Cardiac muscle cell (in vitro differentiated cells and primary cell): ENCODE measurements around the gene CC2D2B. TPM values are rescaled to one million over a fixed set of nuclear protein-coding genes. Genes with fewer than 3 reads are reported as not detected.
"Not testable (repeated sequence)": the region's sequence is repeated elsewhere in the genome, so short reads cannot be mapped to it uniquely, and the experiment has no call there.

Source experiments
- DNase-seq, 2 donors: peaks; one replicate each; pipeline versions ENCODE4 v3.0.0 to v3.0.0-alpha.2; 2010 to 2017; ENCODE audit warnings: low read depth in 1 of 2, low spot score in 1 of 2
- H3K27ac ChIP-seq: fragments of 200-600 bp; sonication (generic); 2 replicates; pipeline ENCODE4 v1.5.1; 2016
- H3K27me3 ChIP-seq: fragments of 200-600 bp; sonication (generic); 2 replicates; pipeline ENCODE4 v1.6.0; 2016; ENCODE audit warnings: control low read depth
- H3K36me3 ChIP-seq: fragments of 200-600 bp; sonication (generic); 2 replicates; pipeline ENCODE4 v1.5.1; 2016; ENCODE audit warnings: control low read depth
- H3K4me1 ChIP-seq: fragments of 200-600 bp; sonication (generic); 2 replicates; pipeline ENCODE4 v1.8.1; 2017; ENCODE audit warnings: low read depth, mild to moderate bottlenecking, mixed run types
- H3K4me3 ChIP-seq: fragments of 200-600 bp; sonication (generic); 2 replicates; pipeline ENCODE4 v1.5.1; 2016; ENCODE audit warnings: mild to moderate bottlenecking
- H3K9me3 ChIP-seq: fragments of 200-600 bp; sonication (generic); 2 replicates; pipeline ENCODE4 v1.5.1; 2017; ENCODE audit warnings: low read depth, mild to moderate bottlenecking, control low read depth
- CTCF ChIP-seq: IDR thresholded peaks from 2 replicates; pipeline ENCODE4 v1.5.1; 2012; ENCODE audit warnings: low read depth, mild to moderate bottlenecking, low read length
- polyA plus RNA-seq: library from polyadenylated mRNA; unstranded; fragments of >200 nt; fragmentation: Nextera tagmentation; extraction: Ambion mirVana; gene quantifications from 2 replicates; pipeline ENCODE4 v1.2.1, GENCODE V29; 2016
- total RNA-seq: library from RNA; depleted of rRNA; stranded (reverse); fragments of >200 nt; gene quantifications from 2 replicates; pipeline ENCODE4 v1.2.3, GENCODE V29; 2016

The CC2D2B gene
- total and polyA plus RNA-seq, 2 experiments from 2014 or later: 0.15 to 0.18 TPM

DNA sequence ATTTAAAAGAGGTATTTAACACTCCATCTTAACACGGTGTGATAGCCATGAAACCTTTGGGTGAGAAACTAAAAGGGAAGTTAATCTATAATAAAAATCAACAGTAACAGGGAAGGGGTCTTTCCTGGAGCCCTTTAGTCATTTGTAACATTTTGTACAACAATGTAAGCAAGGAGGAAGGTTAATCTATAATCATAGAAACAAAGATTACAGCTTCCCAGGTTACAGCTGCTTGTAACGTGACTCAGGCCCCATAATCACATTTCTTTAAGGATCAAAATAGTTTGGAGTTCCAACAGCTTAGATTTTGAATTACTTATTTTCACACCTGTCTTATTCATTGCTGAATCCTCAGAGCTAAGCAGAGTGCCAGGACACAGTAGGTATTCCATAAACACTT lies 17.9 kb upstream of the CC2D2B start:
- H3K27me3 ChIP-seq: no peaks in the 10 kb centered on the region
- H3K27ac ChIP-seq: no peak overlapping the region
- peaks cover 4% of the 10 kb centered on the region for H3K36me3 ChIP-seq
- no peak for TF ChIP-seq CTCF
- H3K9me3 ChIP-seq: no peaks in the 10 kb centered on the region
- no peak overlapping the region for H3K4me3 ChIP-seq
- no peak for DNase-seq
- H3K4me1 ChIP-seq: peaks cover 5% of the 10 kb centered on the region

DNA sequence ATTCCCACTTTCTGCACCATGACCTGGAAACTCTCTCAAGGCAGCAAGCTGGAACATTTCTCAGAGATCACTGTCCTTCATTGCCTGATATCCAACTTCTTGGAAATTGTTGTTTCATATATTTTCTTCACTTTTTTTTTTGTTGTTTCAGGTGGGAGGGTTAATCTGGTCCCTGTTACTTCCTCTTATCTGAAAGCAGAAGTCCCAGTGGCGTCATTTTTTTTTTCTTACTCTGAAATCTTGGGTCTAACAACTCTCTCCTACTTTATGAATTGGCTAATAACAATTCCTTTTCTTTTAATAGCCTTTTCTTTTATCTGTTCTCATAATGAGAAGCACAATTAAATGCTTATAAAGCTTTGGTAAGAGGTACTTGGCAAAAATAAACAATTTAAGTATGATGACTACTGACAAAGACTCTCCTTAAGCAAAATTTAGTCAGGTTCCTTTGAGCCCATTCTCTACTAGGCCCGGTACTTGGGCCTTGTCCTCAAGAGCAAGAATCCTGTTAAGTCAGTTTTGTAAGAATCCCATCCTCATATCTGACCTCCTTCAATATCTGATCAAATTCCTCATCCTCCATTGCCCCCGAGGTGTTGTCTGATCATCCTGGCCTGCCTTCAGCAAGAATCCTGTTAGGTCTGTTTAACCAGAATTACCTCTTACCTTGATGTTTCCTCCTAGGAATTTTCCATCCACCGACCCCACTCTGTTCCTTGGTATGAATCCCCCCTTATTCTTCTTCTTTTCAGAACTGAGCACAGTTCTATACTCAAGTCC lies 11.5 kb upstream of the CC2D2B start:
- Histone ChIP-seq H3K4me1 (no peaks in the 10 kb centered on the region), H3K27ac (no peak overlapping the region), H3K4me3 (no peak overlapping the region), H3K9me3 (no peaks in the 10 kb centered on the region), H3K27me3 (no peaks in the 10 kb centered on the region), H3K36me3 (peaks cover 28% of the 10 kb centered on the region)
- no peak for TF ChIP-seq CTCF
- no peak for DNase-seq

DNA sequence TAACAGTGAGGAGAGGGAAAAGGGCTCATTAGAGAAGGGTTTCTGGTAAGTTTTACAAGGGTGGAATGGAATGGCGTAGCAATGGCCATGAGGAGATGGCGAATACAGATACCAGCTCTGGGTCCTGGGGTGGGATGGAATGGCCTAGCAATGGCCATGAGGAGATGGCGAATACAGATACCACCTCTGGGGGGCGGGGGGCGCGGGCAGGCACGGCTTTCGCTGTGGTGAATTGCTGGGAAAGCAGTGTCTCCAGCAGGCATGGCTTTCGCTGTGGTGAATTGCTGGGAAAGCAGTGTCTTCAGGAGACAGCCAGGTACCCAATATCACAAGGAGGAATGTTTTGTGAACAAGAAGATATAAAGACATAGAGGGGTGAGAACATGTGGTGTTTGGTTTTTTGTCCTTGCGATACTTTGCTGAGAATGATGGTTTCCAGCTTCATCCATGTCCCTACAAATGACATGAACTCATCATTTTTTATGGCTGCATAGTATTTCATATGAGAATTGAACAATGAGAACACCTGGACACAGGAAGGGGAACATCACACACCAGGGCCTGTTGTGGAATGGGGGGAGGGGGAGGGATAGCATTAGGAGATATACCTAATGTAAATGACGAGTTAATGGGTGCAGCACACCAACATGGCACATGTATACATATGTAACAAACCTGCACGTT lies 1.7 kb upstream of the CC2D2B start:
- not testable (repeated sequence) for H3K4me1 ChIP-seq, H3K36me3 ChIP-seq, H3K27ac ChIP-seq, H3K27me3 ChIP-seq, H3K9me3 ChIP-seq, DNase-seq, H3K4me3 ChIP-seq

DNA sequence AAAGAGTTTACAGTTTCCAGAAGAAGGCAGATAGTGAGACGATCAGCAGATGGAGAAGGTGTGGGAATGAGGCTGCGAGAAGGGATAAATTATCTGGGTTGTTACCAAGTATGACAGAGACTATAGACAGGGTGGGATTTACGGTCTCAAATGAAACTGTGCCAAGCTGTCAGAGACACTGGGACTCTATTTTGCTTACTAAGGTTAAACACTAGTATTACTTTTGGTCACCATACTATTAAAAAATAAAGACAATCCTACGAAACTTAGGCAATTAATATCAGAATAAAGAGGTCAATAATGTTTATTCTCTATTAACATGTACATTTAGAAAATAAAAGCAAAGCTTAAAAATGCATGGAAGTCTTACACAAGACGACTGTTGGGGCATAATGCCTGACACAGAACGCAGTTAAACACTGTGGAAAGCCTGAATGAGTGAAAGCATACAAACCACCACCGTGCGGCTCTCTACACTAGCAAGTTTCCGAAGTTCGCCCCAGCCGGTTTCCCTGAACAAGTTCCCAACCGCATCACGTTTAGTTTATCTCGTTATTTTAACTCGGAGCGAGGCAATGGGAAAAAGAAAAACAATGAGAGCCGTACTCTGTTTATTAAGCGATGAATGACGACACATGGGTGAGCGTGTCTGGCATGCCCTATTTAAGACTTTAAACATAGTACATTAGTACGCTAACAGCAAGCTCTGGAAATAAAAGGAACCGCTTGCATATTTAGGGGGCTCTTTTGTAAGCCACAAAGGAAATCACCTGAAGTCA lies 909 bp upstream of the CC2D2B start:
- Histone ChIP-seq H3K4me1 (peaks cover 3% of the 10 kb centered on the region), H3K27ac (peak overlapping the region; percentile 82), H3K27me3 (no peaks in the 10 kb centered on the region), H3K4me3 (peak overlapping the region; percentile 54), H3K9me3 (no peaks in the 10 kb centered on the region), H3K36me3 (peaks cover 7% of the 10 kb centered on the region)
- DNase-seq: peak; percentile 74 to 79
- TF ChIP-seq CTCF: peak; percentile 30

- Histone ChIP-seq H3K9me3 (no peaks in the 10 kb centered on the region), H3K4me1 (peaks cover 3% of the 10 kb centered on the region), H3K36me3 (no peaks in the 10 kb centered on the region), H3K4me3 (no peak overlapping the region), H3K27ac (no peak overlapping the region), H3K27me3 (no peaks in the 10 kb centered on the region)
- TF ChIP-seq CTCF: no peak
- no peak for DNase-seq
These were observed 675 bp downstream of the CC2D2B start for GRCh38 chr10:95908450-95908849.
